ENCODE results near the gene TNFAIP8L2. TPM values are rescaled to one million over a fixed set of nuclear protein-coding genes. Genes with fewer than 3 reads are reported as not detected.

The TNFAIP8L2 gene
- polyA plus RNA-seq, 1 donor from 2014 or later: not detected

GRCh38 chr1:151134396-151134795 lies 22.1 kb upstream of the TNFAIP8L2 start:
- no peaks in the 10 kb centered on the region for H3F3A ChIP-seq (ENCODE audit: insufficient read depth, low read length, poor library complexity, severe bottlenecking)

GRCh38 chr1:151134991-151135390 lies 21.5 kb upstream of the TNFAIP8L2 start:
- H4K20me1 ChIP-seq (ENCODE audit: insufficient read depth): no peaks in the 10 kb centered on the region
- H3K9ac ChIP-seq (ENCODE audit: low read length): no peak overlapping the region
- H3K27ac ChIP-seq (ENCODE audit: low read length): no peak overlapping the region
- H3K27me3 ChIP-seq (ENCODE audit: insufficient read depth, low read depth, low read length): no peaks in the 10 kb centered on the region
- no peaks in the 10 kb centered on the region for H3K9me2 ChIP-seq (ENCODE audit: insufficient read depth, low read length)
- H3K4me2 ChIP-seq (ENCODE audit: low read length): no peak overlapping the region
- H3K9me3 ChIP-seq (ENCODE audit: low read length): no peaks in the 10 kb centered on the region
- no peaks in the 10 kb centered on the region for H3K79me2 ChIP-seq (replicated peaks; ENCODE audit: insufficient read depth, low read length)
- no peak overlapping the region for H2AFZ ChIP-seq (ENCODE audit: low read depth, low read length)
- H3K36me3 ChIP-seq (ENCODE audit: insufficient read depth, low read length): peaks cover 6% of the 10 kb centered on the region
- H3F3A ChIP-seq (ENCODE audit: insufficient read depth, low read length, poor library complexity, severe bottlenecking): no peaks in the 10 kb centered on the region
- no peak overlapping the region for H3K4me3 ChIP-seq (ENCODE audit: low read length)
- TF ChIP-seq POLR2AphosphoS5 (IDR thresholded peaks at IDR 0.05) (no peak), SMC3 (conservative IDR thresholded peaks at IDR 0.05; ENCODE audit: poor library complexity) (no peak), MXI1 (conservative IDR thresholded peaks at IDR 0.05; ENCODE audit: poor library complexity, severe bottlenecking) (no peak), TAF1 (IDR thresholded peaks at IDR 0.05; ENCODE audit: low read depth) (no peak), EP300 (conservative IDR thresholded peaks at IDR 0.05; ENCODE audit: poor library complexity, severe bottlenecking) (no peak), REST (IDR thresholded peaks at IDR 0.05; ENCODE audit: borderline replicate concordance) (no peak), CTCF (IDR thresholded peaks at IDR 0.05; ENCODE audit: poor library complexity, severe bottlenecking) (no peak)

More at GRCh38 chr1:151134396-151134795, 22.1 kb upstream of the TNFAIP8L2 start:
- Histone ChIP-seq H3K9ac (ENCODE audit: low read length) (no peak overlapping the region), H4K20me1 (ENCODE audit: insufficient read depth) (no peaks in the 10 kb centered on the region), H3K4me3 (ENCODE audit: low read length) (no peak overlapping the region), H2AFZ (ENCODE audit: low read depth, low read length) (no peak overlapping the region), H3K79me2 (replicated peaks; ENCODE audit: insufficient read depth, low read length) (no peaks in the 10 kb centered on the region), H3K9me2 (ENCODE audit: insufficient read depth, low read length) (no peaks in the 10 kb centered on the region), H3K36me3 (ENCODE audit: insufficient read depth, low read length) (peaks cover 6% of the 10 kb centered on the region), H3K27me3 (ENCODE audit: insufficient read depth, low read depth, low read length) (no peaks in the 10 kb centered on the region), H3K4me2 (ENCODE audit: low read length) (no peak overlapping the region), H3K9me3 (ENCODE audit: low read length) (no peaks in the 10 kb centered on the region), H3K27ac (ENCODE audit: low read length) (no peak overlapping the region)
- TF ChIP-seq RAD21 (conservative IDR thresholded peaks at IDR 0.05) (no peak), CTCF (IDR thresholded peaks at IDR 0.05; ENCODE audit: poor library complexity, severe bottlenecking) (no peak), TAF1 (IDR thresholded peaks at IDR 0.05; ENCODE audit: low read depth) (no peak), POLR2AphosphoS5 (IDR thresholded peaks at IDR 0.05) (no peak), EP300 (conservative IDR thresholded peaks at IDR 0.05; ENCODE audit: poor library complexity, severe bottlenecking) (no peak), SMC3 (conservative IDR thresholded peaks at IDR 0.05; ENCODE audit: poor library complexity) (no peak), MXI1 (conservative IDR thresholded peaks at IDR 0.05; ENCODE audit: poor library complexity, severe bottlenecking) (no peak), EZH2 (IDR thresholded peaks at IDR 0.05; ENCODE audit: borderline replicate concordance, insufficient read depth, low read length, poor library complexity, severe bottlenecking) (no peak), REST (IDR thresholded peaks at IDR 0.05; ENCODE audit: borderline replicate concordance) (no peak)

Measured in neural cell (in vitro differentiated cells).